ENCODE measurements around the gene MBOAT2. TPM values are rescaled to one million over a fixed set of nuclear protein-coding genes. Genes with fewer than 3 reads are reported as not detected.

MBOAT2 gene
- total RNA-seq, 1 experiment from 2014 or later, result 16.8 TPM

GRCh38 chr2:8984157-8984556 is 19.3 kb downstream of the MBOAT2 start:
- ChIA-PET CTCF (no interaction called here), POLR2A (no interaction called here), RAD21 (ENCODE audit: low non-redundant PET in 1 of 2, low total read pairs in 2 of 2, uncharacterized antibody in 2 of 2, unreplicated experiment in 2 of 2) (no interaction called here)
- no peak overlapping the region for H3K9ac ChIP-seq (ENCODE audit: low read length)
- H3K27me3 ChIP-seq (ENCODE audit: insufficient read depth, low read length), result no peaks in the 10 kb centered on the region
- H3K4me1 ChIP-seq (ENCODE audit: control insufficient read depth in 1 of 2, insufficient read depth in 2 of 2, low read length in 2 of 2), result no peaks in the 10 kb centered on the region
- DNase-seq (ENCODE audit: low read depth, low spot score) (no peak), ATAC-seq (no peak)
- no peaks in the 10 kb centered on the region for H3K36me3 ChIP-seq (ENCODE audit: control insufficient read depth in 1 of 2, insufficient read depth in 2 of 2, low read length in 2 of 2)
- no TSS peak for BruUV-seq (replicated peaks)
- H3K4me2 ChIP-seq (ENCODE audit: low read length), result no peak overlapping the region
- no peaks in the 10 kb centered on the region for H3K79me2 ChIP-seq (ENCODE audit: insufficient read depth, low read length)
- H3K9me2 ChIP-seq (ENCODE audit: insufficient read depth), result no peaks in the 10 kb centered on the region
- H3K9me3 ChIP-seq (ENCODE audit: control insufficient read depth in 1 of 2, insufficient read depth in 1 of 2, low read depth in 1 of 2, low read length in 2 of 2), result no peaks in the 10 kb centered on the region
- no peak overlapping the region for H3K27ac ChIP-seq (ENCODE audit: low read depth, low read length)
- TF ChIP-seq POLR2AphosphoS5 (IDR thresholded peaks at IDR 0.05; ENCODE audit: low read depth, low read length) (no peak), ATF3 (IDR thresholded peaks at IDR 0.05) (no peak), REST (IDR thresholded peaks at IDR 0.05; ENCODE audit: low read depth) (no peak), JUND (IDR thresholded peaks at IDR 0.05) (no peak), ZFX (IDR thresholded peaks at IDR 0.05) (no peak), RAD21 (IDR thresholded peaks at IDR 0.05; ENCODE audit: low read depth) (no peak)
- intact Hi-C loops (cut with micrococcal nuclease), result no loop called here
- no peak overlapping the region for H2AFZ ChIP-seq (ENCODE audit: low read depth, low read length, poor library complexity, severe bottlenecking)
- no peaks in the 10 kb centered on the region for H4K20me1 ChIP-seq (ENCODE audit: insufficient read depth)
- no peak overlapping the region for H3K4me3 ChIP-seq (replicated peaks in 1 of 2; ENCODE audit: low read depth in 1 of 2, low read length in 2 of 2)

- DNase-seq (ENCODE audit: low read depth, low spot score) (no peak), ATAC-seq (no peak)
- Histone ChIP-seq H3K79me2 (ENCODE audit: insufficient read depth, low read length) (no peaks in the 10 kb centered on the region), H3K9me2 (ENCODE audit: insufficient read depth) (no peaks in the 10 kb centered on the region), H3K9me3 (ENCODE audit: control insufficient read depth in 1 of 2, insufficient read depth in 1 of 2, low read depth in 1 of 2, low read length in 2 of 2) (no peaks in the 10 kb centered on the region), H3K27me3 (ENCODE audit: insufficient read depth, low read length) (no peaks in the 10 kb centered on the region), H3K4me2 (ENCODE audit: low read length) (no peak overlapping the region), H3K4me3 (replicated peaks in 1 of 2; ENCODE audit: low read depth in 1 of 2, low read length in 2 of 2) (no peak overlapping the region), H3K9ac (ENCODE audit: low read length) (no peak overlapping the region), H3K4me1 (ENCODE audit: control insufficient read depth in 1 of 2, insufficient read depth in 2 of 2, low read length in 2 of 2) (no peaks in the 10 kb centered on the region), H2AFZ (ENCODE audit: low read depth, low read length, poor library complexity, severe bottlenecking) (no peak overlapping the region), H3K27ac (ENCODE audit: low read depth, low read length) (no peak overlapping the region), H3K36me3 (ENCODE audit: control insufficient read depth in 1 of 2, insufficient read depth in 2 of 2, low read length in 2 of 2) (no peaks in the 10 kb centered on the region), H4K20me1 (ENCODE audit: insufficient read depth) (no peaks in the 10 kb centered on the region)
- RAD21 ChIA-PET (ENCODE audit: low non-redundant PET in 1 of 2, low total read pairs in 2 of 2, uncharacterized antibody in 2 of 2, unreplicated experiment in 2 of 2), result no interaction called here
- intact Hi-C loops (cut with micrococcal nuclease), result no loop called here
- POLR2A ChIA-PET, result no interaction called here
- BruUV-seq (replicated peaks), result no TSS peak
- CTCF ChIA-PET, result no interaction called here
- TF ChIP-seq CEBPB (IDR thresholded peaks at IDR 0.05; ENCODE audit: low read depth), result no peak
Observed at GRCh38 chr2:8983571-8983970, 19.9 kb downstream of the MBOAT2 start.

Measured in HCT116 (cell line).